ENCODE measurements around the gene OSBPL10.
A peak's percentile ranks its signal among the peaks of the same experiment; 100 is the strongest.

Gene OSBPL10

DNA sequence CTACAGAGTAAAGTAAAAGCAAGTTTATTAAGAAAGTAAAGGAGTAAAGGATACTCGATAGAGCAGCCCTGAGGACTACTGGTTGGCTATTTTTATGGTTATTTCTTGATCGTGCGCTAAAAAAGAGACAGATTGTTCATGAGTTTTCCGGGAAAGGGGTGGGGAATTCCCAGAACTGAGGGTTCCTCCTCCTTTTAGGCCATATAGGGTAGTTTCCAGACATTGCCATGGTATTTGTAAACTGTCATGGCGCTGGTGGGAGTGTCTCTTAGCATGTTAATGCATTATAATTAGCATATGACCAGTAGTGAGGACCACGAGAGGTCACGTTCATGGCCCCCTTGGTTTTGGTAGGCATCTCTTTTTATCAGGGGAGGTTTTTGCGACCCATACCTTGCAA lies 213.1 kb downstream of the OSBPL10 start:
- Histone ChIP-seq H3K27ac (no peak overlapping the region), H3K4me1 (peaks cover 9% of the 10 kb centered on the region), H3K9me3 (ENCODE audit: control insufficient read depth, low read length) (no peaks in the 10 kb centered on the region), H3K36me3 (ENCODE audit: control insufficient read depth, insufficient read depth, low read length) (no peaks in the 10 kb centered on the region), H3K4me3 (ENCODE audit: low read depth, low read length) (no peak overlapping the region), H2AFZ (no peak overlapping the region), H3K27me3 (ENCODE audit: control insufficient read depth, insufficient read depth, low read length) (no peaks in the 10 kb centered on the region), H3K79me2 (no peaks in the 10 kb centered on the region), H3K4me2 (ENCODE audit: low read length) (no peak overlapping the region), H3K9ac (no peak overlapping the region)
- TF ChIP-seq, protein P1, sequence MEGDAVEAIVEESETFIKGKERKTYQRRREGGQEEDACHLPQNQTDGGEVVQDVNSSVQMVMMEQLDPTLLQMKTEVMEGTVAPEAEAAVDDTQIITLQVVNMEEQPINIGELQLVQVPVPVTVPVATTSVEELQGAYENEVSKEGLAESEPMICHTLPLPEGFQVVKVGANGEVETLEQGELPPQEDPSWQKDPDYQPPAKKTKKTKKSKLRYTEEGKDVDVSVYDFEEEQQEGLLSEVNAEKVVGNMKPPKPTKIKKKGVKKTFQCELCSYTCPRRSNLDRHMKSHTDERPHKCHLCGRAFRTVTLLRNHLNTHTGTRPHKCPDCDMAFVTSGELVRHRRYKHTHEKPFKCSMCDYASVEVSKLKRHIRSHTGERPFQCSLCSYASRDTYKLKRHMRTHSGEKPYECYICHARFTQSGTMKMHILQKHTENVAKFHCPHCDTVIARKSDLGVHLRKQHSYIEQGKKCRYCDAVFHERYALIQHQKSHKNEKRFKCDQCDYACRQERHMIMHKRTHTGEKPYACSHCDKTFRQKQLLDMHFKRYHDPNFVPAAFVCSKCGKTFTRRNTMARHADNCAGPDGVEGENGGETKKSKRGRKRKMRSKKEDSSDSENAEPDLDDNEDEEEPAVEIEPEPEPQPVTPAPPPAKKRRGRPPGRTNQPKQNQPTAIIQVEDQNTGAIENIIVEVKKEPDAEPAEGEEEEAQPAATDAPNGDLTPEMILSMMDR (IDR thresholded peaks at IDR 0.05) = no peak

DNA sequence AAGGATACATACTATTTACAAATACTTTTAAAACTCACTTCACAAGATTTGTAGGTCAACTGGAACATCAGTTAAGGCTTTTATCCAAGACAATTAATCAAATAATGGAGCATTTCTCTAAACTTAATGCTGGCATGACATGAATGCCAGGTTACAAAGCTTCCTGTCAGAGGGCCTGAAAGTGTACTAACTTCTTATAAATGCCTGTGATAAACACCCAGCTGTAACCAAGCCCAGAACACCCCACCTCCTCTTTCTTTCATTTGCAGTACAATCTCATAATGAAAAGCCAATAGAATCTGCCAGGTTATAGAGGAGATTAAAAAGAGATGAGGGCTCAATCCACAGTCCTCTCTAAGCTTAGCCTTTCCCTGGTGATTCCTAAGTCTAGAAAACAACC lies 214.4 kb downstream of the OSBPL10 start:
- peaks cover 11% of the 10 kb centered on the region for H3K4me1 ChIP-seq
- H2AFZ ChIP-seq = no peak overlapping the region
- TF ChIP-seq, protein P1 (IDR thresholded peaks at IDR 0.05) = no peak
- H3K36me3 ChIP-seq (ENCODE audit: control insufficient read depth, insufficient read depth, low read length) = no peaks in the 10 kb centered on the region
- no peak overlapping the region for H3K4me2 ChIP-seq (ENCODE audit: low read length)
- no peaks in the 10 kb centered on the region for H3K79me2 ChIP-seq
- H3K9ac ChIP-seq = no peak overlapping the region
- no peaks in the 10 kb centered on the region for H3K9me3 ChIP-seq (ENCODE audit: control insufficient read depth, low read length)
- no peak overlapping the region for H3K4me3 ChIP-seq (ENCODE audit: low read depth, low read length)
- no peaks in the 10 kb centered on the region for H3K27me3 ChIP-seq (ENCODE audit: control insufficient read depth, insufficient read depth, low read length)
- H3K27ac ChIP-seq = no peak overlapping the region

DNA sequence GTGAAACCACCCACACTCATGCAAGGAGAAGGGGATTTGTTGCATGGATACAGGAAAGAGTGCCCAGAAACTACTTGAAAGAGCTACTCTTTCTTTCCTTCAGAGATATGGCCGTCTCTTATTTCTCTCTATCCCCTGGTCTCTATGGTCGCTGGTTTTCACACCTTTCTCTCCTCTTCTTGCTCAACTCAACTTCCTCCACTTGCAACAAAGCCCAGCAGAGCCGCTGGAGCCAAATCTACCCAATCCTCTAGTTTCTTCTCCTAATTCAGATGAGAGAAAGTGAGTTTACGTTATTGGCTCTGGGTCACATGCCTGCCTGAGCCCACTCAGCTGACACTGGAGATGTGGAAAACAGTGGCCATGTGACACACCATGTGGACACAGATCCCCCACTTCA lies 215.2 kb downstream of the OSBPL10 start:
- no peaks in the 10 kb centered on the region for H3K9me3 ChIP-seq (ENCODE audit: control insufficient read depth, low read length)
- no peak overlapping the region for H3K4me2 ChIP-seq (ENCODE audit: low read length)
- no peak overlapping the region for H3K9ac ChIP-seq
- H3K4me1 ChIP-seq = peaks cover 11% of the 10 kb centered on the region
- no peak overlapping the region for H3K4me3 ChIP-seq (ENCODE audit: low read depth, low read length)
- no peak overlapping the region for H3K27ac ChIP-seq
- no peaks in the 10 kb centered on the region for H3K36me3 ChIP-seq (ENCODE audit: control insufficient read depth, insufficient read depth, low read length)
- no peaks in the 10 kb centered on the region for H3K79me2 ChIP-seq
- no peak overlapping the region for H2AFZ ChIP-seq
- TF ChIP-seq, protein P1 (IDR thresholded peaks at IDR 0.05) = no peak
- H3K27me3 ChIP-seq (ENCODE audit: control insufficient read depth, insufficient read depth, low read length) = no peaks in the 10 kb centered on the region

DNA sequence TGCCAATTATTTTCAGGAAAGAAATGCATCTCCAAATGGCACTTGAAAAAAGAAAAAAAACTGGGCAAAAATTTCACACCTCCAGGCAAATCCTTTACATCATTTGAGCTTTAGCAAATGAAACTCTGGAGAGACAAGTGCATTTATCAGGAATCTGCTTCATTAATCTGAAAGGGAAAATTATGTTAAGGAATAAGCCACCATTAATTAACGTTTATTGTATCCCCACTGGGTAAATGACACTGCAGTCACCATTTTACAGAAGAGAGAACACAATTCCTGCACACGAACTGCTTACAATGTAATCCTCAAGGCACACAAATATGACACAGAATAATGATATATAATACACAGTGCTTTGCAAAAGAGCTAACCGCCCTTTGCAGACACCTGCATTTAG lies 217.3 kb downstream of the OSBPL10 start:
- Histone ChIP-seq H3K27ac (no peak overlapping the region), H3K9me3 (ENCODE audit: control insufficient read depth, low read length) (no peaks in the 10 kb centered on the region), H2AFZ (no peak overlapping the region), H3K79me2 (no peaks in the 10 kb centered on the region), H3K4me3 (ENCODE audit: low read depth, low read length) (no peak overlapping the region), H3K4me1 (peaks cover 11% of the 10 kb centered on the region), H3K36me3 (ENCODE audit: control insufficient read depth, insufficient read depth, low read length) (no peaks in the 10 kb centered on the region), H3K9ac (no peak overlapping the region), H3K4me2 (ENCODE audit: low read length) (no peak overlapping the region), H3K27me3 (ENCODE audit: control insufficient read depth, insufficient read depth, low read length) (no peaks in the 10 kb centered on the region)
- TF ChIP-seq, protein P1 (IDR thresholded peaks at IDR 0.05) = no peak

DNA sequence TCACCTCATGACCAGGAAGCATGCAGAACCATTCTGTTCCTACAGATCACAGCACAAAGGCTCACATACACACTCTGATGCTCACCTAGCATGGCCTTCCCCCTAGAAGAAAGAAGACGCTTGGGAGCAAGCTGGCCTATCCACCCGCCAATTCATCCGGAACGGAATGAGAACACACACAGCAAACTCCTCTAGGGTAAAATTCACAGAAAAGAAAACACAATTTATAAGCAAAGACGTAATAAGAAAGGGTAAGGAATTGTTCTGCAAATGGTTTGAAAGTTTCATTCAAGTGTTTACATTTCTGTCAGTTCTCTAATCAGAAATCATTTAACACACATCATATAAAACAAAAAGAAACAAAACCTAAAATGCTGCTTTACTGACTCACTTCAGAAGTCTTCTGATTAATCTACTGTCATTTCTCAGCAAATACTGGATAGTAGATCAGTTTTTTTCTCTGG lies 218.1 kb downstream of the OSBPL10 start:
- Histone ChIP-seq H3K9me3 (ENCODE audit: control insufficient read depth, low read length) (no peaks in the 10 kb centered on the region), H3K4me3 (ENCODE audit: low read depth, low read length) (no peak overlapping the region), H2AFZ (peak overlapping the region; percentile 70), H3K9ac (no peak overlapping the region), H3K27ac (no peak overlapping the region), H3K27me3 (ENCODE audit: control insufficient read depth, insufficient read depth, low read length) (no peaks in the 10 kb centered on the region), H3K79me2 (no peaks in the 10 kb centered on the region), H3K4me1 (peaks cover 11% of the 10 kb centered on the region), H3K36me3 (ENCODE audit: control insufficient read depth, insufficient read depth, low read length) (no peaks in the 10 kb centered on the region), H3K4me2 (ENCODE audit: low read length) (peak overlapping the region; percentile 43)
- TF ChIP-seq, protein P1 (IDR thresholded peaks at IDR 0.05) = no peak

All from parathyroid adenoma (tissue), 2 donors.